Activated T-cell treated with anti-CD3 and anti-CD28 coated beads, Interleukin-2, amount 50 U/mL, for 24 hours (primary cell): ENCODE data around the gene SECTM1.
A peak's percentile ranks its signal among the peaks of the same experiment; 100 is the strongest.

Source experiments
- DNase-seq: peaks from one replicate; pipeline ENCODE4 v3.0.0-alpha.2; 2020
- H3K27ac Mint-ChIP-seq: 2 replicates; pipeline ENCODE4 v1.8.0; 2020; ENCODE audit warnings: mild to moderate bottlenecking, mixed read lengths
- H3K27me3 Mint-ChIP-seq: 2 replicates; pipeline ENCODE4 v1.8.0; 2020; ENCODE audit warnings: mixed read lengths
- H3K36me3 Mint-ChIP-seq: 2 replicates; pipeline ENCODE4 v1.8.0; 2020; ENCODE audit warnings: low read depth, mixed read lengths
- H3K4me1 Mint-ChIP-seq: 2 replicates; pipeline ENCODE4 v1.8.0; 2020; ENCODE audit warnings: low read depth, mixed read lengths
- H3K4me3 Mint-ChIP-seq: 2 replicates; pipeline ENCODE4 v1.8.0; 2020; ENCODE audit warnings: mild to moderate bottlenecking, moderate library complexity, mixed read lengths
- H3K9me3 Mint-ChIP-seq: 2 replicates; pipeline ENCODE4 v1.8.0; 2020; ENCODE audit warnings: mixed read lengths

SECTM1 gene

GRCh38 chr17:82283208-82283749 lies 50.3 kb downstream of the SECTM1 start:
- Mint-ChIP-seq H3K4me3 (peak overlapping the region; percentile 45), H3K27ac (peak overlapping the region; percentile 69), H3K9me3 (no peaks in the 10 kb centered on the region), H3K27me3 (no peaks in the 10 kb centered on the region), H3K4me1 (peaks cover 46% of the 10 kb centered on the region), H3K36me3 (no peaks in the 10 kb centered on the region)
- peak; percentile 74 for DNase-seq

- no peaks in the 10 kb centered on the region for H3K9me3 Mint-ChIP-seq
- peak overlapping the region; percentile 29 for H3K4me3 Mint-ChIP-seq
- no peaks in the 10 kb centered on the region for H3K27me3 Mint-ChIP-seq
- DNase-seq: no peak
- H3K27ac Mint-ChIP-seq: no peak overlapping the region
- H3K36me3 Mint-ChIP-seq: no peaks in the 10 kb centered on the region
- H3K4me1 Mint-ChIP-seq: peaks cover 39% of the 10 kb centered on the region
Observed at GRCh38 chr17:82282239-82283207, 51.0 kb downstream of the SECTM1 start.

GRCh38 chr17:82281502-82282238 lies 51.9 kb downstream of the SECTM1 start:
- peak overlapping the region; percentile 29 for H3K4me3 Mint-ChIP-seq
- peaks cover 32% of the 10 kb centered on the region for H3K4me1 Mint-ChIP-seq
- H3K9me3 Mint-ChIP-seq: no peaks in the 10 kb centered on the region
- no peaks in the 10 kb centered on the region for H3K27me3 Mint-ChIP-seq
- H3K27ac Mint-ChIP-seq: peak overlapping the region; percentile 4
- DNase-seq: peak; percentile 72
- H3K36me3 Mint-ChIP-seq: no peaks in the 10 kb centered on the region

- H3K27ac Mint-ChIP-seq: no peak overlapping the region
Observed at GRCh38 chr17:82281076-82281475, 52.5 kb downstream of the SECTM1 start.

DNA sequence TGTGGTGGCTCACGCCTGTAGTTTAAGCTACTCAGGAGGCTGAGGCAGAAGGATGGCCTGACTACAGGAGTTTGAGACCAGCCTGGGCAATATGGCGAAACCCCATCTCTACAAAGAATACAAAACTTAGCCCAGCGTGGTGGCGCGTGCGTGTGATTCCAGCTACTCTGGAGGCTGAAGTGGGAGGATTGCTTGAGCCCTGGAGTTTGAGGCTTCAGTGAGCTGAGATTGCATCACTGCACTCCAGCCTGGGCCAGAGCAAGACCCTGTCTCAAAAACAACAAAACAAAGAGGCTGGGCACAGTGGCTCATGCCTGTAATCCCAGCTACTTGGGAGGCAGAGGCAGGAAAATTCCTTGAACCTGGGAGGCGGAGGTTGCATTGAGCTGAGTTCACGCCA lies 53.0 kb downstream of the SECTM1 start:
- Mint-ChIP-seq H3K27me3 (no peaks in the 10 kb centered on the region), H3K27ac (no peak overlapping the region)

More at GRCh38 chr17:82281076-82281475, 52.5 kb downstream of the SECTM1 start:
- H3K27me3 Mint-ChIP-seq: no peaks in the 10 kb centered on the region
- DNase-seq: no peak
- H3K36me3 Mint-ChIP-seq: no peaks in the 10 kb centered on the region
- peaks cover 32% of the 10 kb centered on the region for H3K4me1 Mint-ChIP-seq
- H3K9me3 Mint-ChIP-seq: no peaks in the 10 kb centered on the region
- H3K4me3 Mint-ChIP-seq: no peak overlapping the region

DNA sequence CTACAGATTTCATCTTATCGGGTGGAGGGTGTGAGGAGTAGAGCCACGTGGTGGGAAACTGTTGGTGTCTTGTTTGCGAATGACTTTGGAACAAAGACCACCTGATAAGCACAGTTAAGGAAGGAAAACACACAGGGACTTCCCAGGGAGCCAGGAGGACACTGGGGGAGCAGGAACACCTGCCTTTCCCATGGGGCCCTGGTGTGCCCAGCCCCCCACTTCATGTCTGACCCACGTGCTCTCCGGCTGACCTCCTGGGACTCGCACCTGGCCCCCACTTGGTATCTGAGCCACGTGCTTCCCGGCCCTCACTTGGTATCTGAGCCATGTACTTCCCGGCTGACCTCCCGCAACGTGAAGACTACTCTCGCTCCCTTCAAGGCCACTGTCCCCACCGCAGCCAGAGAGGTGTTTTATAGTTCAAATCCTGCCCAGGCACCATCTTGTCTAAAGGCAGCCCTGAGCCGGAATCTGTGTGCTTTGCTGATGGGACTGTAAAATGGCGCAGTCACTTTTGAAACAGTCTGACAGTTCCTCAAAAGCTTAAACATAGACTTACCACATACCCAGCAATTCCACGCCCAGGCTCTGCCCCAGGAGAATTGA lies 54.7 kb downstream of the SECTM1 start:
- Mint-ChIP-seq H3K27me3 (no peaks in the 10 kb centered on the region), H3K27ac (no peak overlapping the region), H3K4me1 (peaks cover 32% of the 10 kb centered on the region), H3K4me3 (no peak overlapping the region), H3K36me3 (no peaks in the 10 kb centered on the region), H3K9me3 (no peaks in the 10 kb centered on the region)
- DNase-seq: no peak

More for the DNA sequence above, 53.0 kb downstream of the SECTM1 start:
- Mint-ChIP-seq H3K4me3 (no peak overlapping the region), H3K36me3 (no peaks in the 10 kb centered on the region), H3K9me3 (no peaks in the 10 kb centered on the region), H3K4me1 (peaks cover 32% of the 10 kb centered on the region)
- DNase-seq: no peak

GRCh38 chr17:82278308-82278707 lies 55.3 kb downstream of the SECTM1 start:
- Mint-ChIP-seq H3K27ac (no peak overlapping the region), H3K4me3 (no peak overlapping the region), H3K36me3 (peaks cover 2% of the 10 kb centered on the region), H3K27me3 (no peaks in the 10 kb centered on the region), H3K9me3 (no peaks in the 10 kb centered on the region), H3K4me1 (peaks cover 28% of the 10 kb centered on the region)
- DNase-seq: no peak

DNA sequence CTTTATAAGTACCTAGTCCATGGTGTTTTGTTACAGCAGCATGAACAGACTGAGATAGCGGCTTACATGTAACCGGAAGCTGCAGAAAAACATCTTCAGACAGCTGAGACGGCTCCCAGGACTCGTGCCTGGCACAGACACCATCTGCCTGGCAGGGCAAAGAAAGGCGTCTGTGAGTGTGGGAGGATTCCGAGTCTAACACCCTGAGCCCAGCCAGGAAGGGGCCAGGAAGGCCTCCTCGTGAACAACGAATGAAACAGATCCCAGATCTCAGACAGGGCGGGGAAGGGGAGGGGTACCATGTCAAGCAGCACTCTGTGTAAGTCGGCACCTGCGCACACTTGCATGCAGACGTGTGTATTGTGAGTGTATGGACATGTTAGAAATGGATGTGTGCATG lies 55.7 kb downstream of the SECTM1 start:
- no peak overlapping the region for H3K4me3 Mint-ChIP-seq
- no peaks in the 10 kb centered on the region for H3K27me3 Mint-ChIP-seq
- no peak overlapping the region for H3K27ac Mint-ChIP-seq
- H3K36me3 Mint-ChIP-seq: peaks cover 2% of the 10 kb centered on the region
- no peak for DNase-seq
- no peaks in the 10 kb centered on the region for H3K9me3 Mint-ChIP-seq
- peaks cover 24% of the 10 kb centered on the region for H3K4me1 Mint-ChIP-seq

GRCh38 chr17:82276938-82277337 lies 56.6 kb downstream of the SECTM1 start:
- Mint-ChIP-seq H3K4me1 (peaks cover 22% of the 10 kb centered on the region), H3K36me3 (peaks cover 9% of the 10 kb centered on the region), H3K27ac (no peak overlapping the region), H3K9me3 (no peaks in the 10 kb centered on the region), H3K27me3 (no peaks in the 10 kb centered on the region), H3K4me3 (no peak overlapping the region)
- no peak for DNase-seq

DNA sequence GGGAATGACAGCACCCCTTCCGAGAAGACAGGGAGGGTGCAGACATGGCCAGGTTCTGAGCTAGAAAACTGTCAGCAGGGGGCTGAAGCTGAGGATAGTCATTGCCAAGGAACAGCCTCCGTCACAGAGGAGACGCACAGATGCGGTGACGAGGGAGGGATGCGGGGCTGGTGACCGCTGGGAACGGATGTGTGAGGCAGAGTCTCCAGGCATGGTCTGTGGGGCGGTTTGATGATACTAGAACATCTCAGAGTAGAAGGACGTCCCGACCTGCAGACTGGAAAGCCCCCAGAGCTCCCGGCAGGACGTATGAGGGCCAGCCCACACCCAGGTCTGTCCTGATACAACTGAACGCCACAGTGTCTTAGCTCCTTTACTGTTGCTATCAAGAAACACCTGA lies 58.2 kb downstream of the SECTM1 start:
- H3K9me3 Mint-ChIP-seq: no peaks in the 10 kb centered on the region
- peaks cover 25% of the 10 kb centered on the region for H3K36me3 Mint-ChIP-seq
- H3K27me3 Mint-ChIP-seq: no peaks in the 10 kb centered on the region
- no peak overlapping the region for H3K4me3 Mint-ChIP-seq
- DNase-seq: no peak
- no peak overlapping the region for H3K27ac Mint-ChIP-seq
- peaks cover 26% of the 10 kb centered on the region for H3K4me1 Mint-ChIP-seq

DNA sequence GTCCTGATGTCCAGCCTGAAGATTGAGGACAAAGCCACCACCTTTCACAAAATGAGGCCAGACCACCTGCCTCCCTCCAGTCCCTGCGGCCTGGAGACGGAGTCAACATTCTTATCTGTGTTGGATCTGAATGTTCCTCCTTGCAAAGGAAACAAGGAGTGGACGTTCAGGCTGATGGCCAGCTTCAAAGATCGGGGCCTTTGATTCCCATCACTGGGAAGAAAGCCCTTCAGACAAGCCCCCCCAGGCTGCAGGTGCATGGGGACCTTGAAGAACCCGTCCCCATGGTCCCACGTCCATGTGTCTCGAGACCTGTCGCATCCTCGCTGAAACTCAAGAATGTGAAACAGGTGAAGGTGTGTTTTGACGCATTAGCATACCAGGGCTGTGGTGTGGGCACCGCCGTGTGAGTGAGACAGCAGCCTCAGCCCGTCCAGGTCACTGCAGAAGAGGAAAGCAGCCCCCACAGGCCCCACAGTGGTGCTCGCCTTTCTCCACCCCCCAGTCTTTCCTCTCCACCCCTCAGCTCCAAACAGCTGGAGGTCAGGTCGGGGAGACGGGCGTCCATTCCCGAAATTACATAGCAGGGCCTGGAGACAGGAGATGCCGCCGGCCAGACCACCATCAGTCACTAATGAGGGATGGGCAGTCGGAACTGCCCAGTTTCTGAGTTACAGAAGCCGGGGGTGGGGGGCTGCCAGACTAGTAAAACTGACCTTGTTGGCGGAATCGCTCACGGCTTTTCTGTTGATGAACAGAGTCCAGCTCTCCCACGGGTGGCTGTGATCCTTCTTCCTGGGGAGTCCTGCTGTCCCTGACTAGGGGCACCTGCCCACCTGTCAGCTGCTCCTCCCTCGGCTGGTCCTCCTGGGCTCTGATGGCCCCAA lies 59.2 kb downstream of the SECTM1 start:
- DNase-seq: no peak
- Mint-ChIP-seq H3K27me3 (no peaks in the 10 kb centered on the region), H3K36me3 (peaks cover 35% of the 10 kb centered on the region), H3K4me1 (peaks cover 36% of the 10 kb centered on the region), H3K4me3 (peak overlapping the region; percentile 93), H3K9me3 (no peaks in the 10 kb centered on the region), H3K27ac (no peak overlapping the region)

DNA sequence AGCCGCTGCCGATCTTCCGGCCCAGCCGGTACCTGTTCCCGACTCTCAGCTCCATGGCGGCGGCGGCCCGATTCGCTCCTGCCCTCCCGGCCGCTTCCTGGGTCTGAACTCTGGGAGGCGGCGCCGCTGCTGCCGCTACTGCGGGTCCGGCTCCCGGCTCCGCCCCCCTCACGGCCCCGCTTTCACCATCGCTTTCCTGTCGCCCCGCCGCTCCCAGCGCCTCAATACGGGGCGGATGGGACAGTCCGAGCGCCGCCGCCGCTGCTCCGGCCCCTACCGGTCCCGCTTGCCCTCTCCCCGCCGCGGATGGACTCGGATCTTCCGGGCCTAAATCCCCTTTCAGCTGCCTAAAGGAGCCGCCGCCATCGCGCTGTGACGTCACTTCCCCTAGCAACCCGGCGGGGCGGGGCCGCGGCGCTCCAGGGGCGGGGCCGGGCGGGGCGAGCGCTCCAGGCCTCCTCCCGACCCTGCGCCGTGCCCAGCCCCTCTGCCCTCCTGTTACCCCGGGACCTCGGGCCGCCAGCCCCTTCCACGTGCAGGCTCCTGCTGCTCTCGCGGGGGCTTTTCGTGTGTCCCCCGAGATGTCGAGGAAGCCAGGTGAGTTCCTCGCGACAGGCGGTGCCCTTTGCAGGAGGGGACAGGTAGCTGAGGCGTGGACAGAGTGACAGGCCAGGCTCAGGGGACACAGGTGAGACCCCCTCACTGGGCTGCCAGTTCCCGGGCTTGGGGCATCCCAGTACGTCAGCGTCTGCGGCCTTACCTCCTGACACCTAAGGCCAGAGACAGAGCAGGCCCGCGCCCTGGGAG lies 60.0 kb downstream of the SECTM1 start, which contains the start of gene CSNK1D:
Gene CSNK1D (minus strand): TSS at position 374 of the 807 bp plus-strand sequence. CDS start 319 bp downstream, at position 55.
- H3K4me3 Mint-ChIP-seq: peak within 1 kb of the TSS; percentile 93

More for the DNA sequence above, 60.0 kb downstream of the SECTM1 start, which contains the start of gene CSNK1D:
- Mint-ChIP-seq H3K36me3 (peaks cover 42% of the 10 kb centered on the region), H3K27me3 (no peaks in the 10 kb centered on the region), H3K27ac (peak within 1 kb of the TSS; percentile 100), H3K9me3 (no peaks in the 10 kb centered on the region), H3K4me1 (peaks cover 43% of the 10 kb centered on the region)
- DNase-seq: peak; percentile 98
